ENCODE results near the gene ALOX15B.
"Not testable (repeated sequence)": the region's sequence is repeated elsewhere in the genome, so short reads cannot be mapped to it uniquely, and the experiment has no call there.

ALOX15B gene

GRCh38 chr17:8019665-8020650 is 18.9 kb upstream of the ALOX15B start:
- no peak overlapping the region for H3K4me3 ChIP-seq (ENCODE audit: low read length)
- DNase-seq (ENCODE audit: low read depth), result peak; percentile 92
- TF ChIP-seq, protein P1, sequence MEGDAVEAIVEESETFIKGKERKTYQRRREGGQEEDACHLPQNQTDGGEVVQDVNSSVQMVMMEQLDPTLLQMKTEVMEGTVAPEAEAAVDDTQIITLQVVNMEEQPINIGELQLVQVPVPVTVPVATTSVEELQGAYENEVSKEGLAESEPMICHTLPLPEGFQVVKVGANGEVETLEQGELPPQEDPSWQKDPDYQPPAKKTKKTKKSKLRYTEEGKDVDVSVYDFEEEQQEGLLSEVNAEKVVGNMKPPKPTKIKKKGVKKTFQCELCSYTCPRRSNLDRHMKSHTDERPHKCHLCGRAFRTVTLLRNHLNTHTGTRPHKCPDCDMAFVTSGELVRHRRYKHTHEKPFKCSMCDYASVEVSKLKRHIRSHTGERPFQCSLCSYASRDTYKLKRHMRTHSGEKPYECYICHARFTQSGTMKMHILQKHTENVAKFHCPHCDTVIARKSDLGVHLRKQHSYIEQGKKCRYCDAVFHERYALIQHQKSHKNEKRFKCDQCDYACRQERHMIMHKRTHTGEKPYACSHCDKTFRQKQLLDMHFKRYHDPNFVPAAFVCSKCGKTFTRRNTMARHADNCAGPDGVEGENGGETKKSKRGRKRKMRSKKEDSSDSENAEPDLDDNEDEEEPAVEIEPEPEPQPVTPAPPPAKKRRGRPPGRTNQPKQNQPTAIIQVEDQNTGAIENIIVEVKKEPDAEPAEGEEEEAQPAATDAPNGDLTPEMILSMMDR (IDR thresholded peaks at IDR 0.05; ENCODE audit: insufficient read depth, low read depth, low read length, missing control alignments), result no peak

DNA sequence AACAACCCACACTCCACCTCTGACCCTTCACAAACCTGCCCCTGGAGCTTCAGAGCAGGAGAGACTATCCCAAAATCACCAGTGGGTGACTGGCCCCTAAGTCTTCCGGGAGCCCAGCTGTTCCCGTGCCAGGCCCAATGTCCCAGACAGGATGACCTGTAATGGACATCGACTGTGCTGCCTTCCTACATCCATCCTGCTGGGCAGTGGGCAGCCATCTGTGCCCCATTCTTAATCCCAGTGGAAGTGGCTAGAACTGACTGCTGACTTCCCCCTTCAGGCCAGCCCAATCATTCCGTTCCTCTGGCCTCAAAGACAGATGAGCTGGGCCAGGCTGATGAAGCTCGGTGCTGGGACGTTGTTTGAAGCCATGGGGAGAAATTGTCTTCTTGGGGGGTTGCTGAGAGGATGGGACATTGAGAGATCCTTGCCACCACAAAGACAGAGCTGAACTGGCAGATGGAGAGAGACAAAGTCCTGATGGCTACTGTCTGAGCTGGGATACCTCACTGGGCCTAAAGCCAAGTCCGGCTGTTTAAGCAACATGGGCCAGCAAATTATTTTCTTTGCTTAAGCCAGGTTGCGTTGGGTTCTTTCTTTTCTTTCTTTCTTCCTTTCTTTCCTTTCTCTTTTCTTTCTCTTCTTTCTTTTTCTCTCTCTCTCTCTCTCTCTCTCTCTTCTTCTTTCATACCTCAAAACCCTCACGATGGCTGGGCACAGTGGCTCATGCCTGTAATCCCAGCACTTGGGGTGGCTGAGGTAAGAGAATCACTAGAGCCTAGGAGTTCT is 17.9 kb upstream of the ALOX15B start:
- no peak for DNase-seq (ENCODE audit: low read depth)

DNA sequence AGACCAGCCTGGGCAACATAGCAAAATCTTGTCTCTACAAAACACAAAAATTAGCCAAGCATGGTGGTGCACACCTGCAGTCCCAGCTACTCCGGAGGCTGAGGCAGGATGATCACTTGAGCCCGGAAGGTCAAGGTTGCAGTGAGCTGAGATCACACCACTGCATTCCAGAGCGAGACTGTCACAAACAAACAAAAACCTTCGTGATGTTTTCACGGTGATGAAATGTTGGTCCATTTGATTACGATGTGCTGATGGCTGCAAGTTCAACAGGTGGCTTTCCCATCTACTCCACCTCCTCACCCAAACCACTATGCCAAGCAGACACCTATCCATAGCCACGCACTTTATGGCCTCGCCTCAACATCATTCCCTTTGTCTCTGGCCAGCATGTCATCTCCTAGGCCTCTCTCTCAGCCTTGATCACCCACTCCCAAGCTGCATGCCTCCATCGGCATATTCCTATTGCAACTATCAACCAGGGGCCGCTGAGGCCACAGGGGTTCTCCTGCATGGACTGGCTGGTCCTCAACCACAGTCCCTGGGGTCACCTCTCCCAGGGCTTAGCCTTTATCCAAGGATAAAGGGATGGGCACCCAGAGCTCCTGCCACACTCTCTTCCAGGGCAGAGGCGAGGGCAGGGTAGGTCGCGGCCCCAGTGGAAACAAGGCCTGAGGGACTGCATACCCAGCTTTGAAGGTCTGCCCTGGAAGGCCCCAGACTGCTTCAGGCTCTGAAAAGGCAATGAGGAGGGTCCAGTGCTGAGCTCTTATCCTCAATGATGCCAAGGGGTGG is 17.1 kb upstream of the ALOX15B start:
- TF ChIP-seq, protein P1 (IDR thresholded peaks at IDR 0.05; ENCODE audit: insufficient read depth, low read depth, low read length, missing control alignments), result no peak
- peak; percentile 48 for DNase-seq (ENCODE audit: low read depth)
- no peak overlapping the region for H3K4me3 ChIP-seq (ENCODE audit: low read length)

More for the DNA sequence above, 17.9 kb upstream of the ALOX15B start:
- H3K4me3 ChIP-seq (ENCODE audit: low read length), result no peak overlapping the region
- TF ChIP-seq, protein P1 (IDR thresholded peaks at IDR 0.05; ENCODE audit: insufficient read depth, low read depth, low read length, missing control alignments), result no peak

DNA sequence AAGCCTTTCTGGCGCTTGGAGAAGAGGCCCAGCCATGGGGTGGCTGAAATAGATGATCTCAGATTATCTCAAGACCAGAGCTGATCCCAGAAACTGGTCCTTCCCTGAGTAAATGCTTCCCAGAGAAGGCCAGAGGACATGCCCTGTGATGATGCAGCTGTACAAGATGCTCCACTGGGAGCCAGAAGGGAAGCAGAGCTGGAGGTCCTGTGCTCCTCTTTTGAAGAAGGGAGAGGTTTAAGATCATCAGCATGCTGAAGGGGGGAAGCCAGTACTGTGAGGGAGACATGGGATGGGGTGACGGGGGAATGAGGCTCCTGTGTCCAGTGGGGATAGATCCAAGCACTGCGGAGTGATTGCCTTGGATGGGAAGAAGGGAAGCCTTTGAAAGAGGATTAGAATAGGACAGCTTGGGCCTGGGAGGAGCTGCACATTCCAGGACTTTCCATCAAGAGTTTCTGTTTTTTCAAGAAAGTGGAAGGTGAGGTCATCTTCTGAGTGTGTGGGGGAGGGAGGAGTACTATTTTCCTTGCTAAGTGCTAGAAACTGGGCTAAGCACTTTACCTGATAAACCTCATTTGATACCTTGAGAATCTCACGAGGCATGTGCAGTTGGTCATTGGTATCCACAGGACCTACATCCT is 16.4 kb upstream of the ALOX15B start:
- peak; percentile 58 for DNase-seq (ENCODE audit: low read depth)
- no peak overlapping the region for H3K4me3 ChIP-seq (ENCODE audit: low read length)
- TF ChIP-seq, protein P1 (IDR thresholded peaks at IDR 0.05; ENCODE audit: insufficient read depth, low read depth, low read length, missing control alignments), result no peak

GRCh38 chr17:8024161-8024560 is 14.7 kb upstream of the ALOX15B start:
- peak; percentile 48 for DNase-seq (ENCODE audit: low read depth)
- not testable (repeated sequence) for H3K4me3 ChIP-seq (ENCODE audit: low read length)

DNA sequence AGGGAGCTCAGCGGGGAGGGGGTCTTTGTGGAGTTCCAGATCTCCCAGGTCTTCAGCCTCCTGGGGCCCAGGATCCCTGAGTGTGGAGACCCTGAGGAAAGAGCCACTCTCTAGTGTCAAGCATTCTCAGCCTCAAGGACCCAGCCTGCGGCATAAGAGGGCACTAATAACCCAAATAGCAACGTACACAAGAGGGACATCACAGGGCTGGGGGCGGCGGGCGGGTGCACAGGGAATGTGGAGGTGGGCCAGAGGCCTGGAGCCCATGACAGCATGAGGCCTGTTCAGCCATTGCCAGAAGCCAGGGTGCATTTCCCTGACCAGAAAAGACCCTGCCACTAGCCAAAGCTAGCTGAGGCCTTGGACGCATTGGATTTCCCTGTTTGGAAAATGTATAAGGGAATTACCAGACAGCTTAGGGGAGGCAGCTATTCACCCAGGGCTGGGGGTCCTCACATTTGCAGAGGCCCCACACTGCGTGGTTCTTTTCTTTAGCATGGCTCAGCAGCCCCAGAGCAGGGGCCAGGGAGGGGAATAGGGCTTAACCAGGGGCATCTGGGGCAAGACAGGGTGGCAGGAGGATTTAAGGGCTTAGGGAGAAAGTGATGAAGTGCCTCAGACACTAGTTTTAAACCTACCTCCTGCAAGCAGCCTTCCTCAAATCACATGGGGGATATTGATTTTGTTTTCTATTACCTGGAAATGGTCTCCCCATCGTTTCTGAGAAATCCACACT is 13.5 kb upstream of the ALOX15B start:
- DNase-seq (ENCODE audit: low read depth), result no peak
- H3K4me3 ChIP-seq (ENCODE audit: low read length), result no peak overlapping the region
- TF ChIP-seq, protein P1 (IDR thresholded peaks at IDR 0.05; ENCODE audit: insufficient read depth, low read depth, low read length, missing control alignments), result no peak

Data from epithelial cell of esophagus (primary cell).